Activated CD8-positive, alpha-beta T cell treated with anti-CD3 and anti-CD28 coated beads, Interleukin-2, amount 10 ng/mL, durations not matched to agents 7 days and 5 days (primary cell): ENCODE results near the gene RAPGEF1. TPM values are rescaled to one million over a fixed set of nuclear protein-coding genes. Genes with fewer than 3 reads are reported as not detected.
A peak's percentile ranks its signal among the peaks of the same experiment; 100 is the strongest.

ENCODE experiments used
- ATAC-seq: fragments of 150-1000 bp; cut with Tn5 transposase; one replicate; pipeline ENCODE4 v1.10.0; 2021; ENCODE audit warnings: moderate library complexity
- CTCF ChIA-PET: fragments of 350-600 bp; sonication (Branson Sonifier 250); formaldehyde crosslinking; loops from one replicate; lab custom pipeline; 2021; ENCODE audit warnings: antibody characterized with exemption; lab: Charles Lee
- POLR2A ChIA-PET: fragments of 350-600 bp; sonication (Branson Sonifier 250); formaldehyde crosslinking; loops from one replicate; lab custom pipeline; 2021; ENCODE audit warnings: antibody characterized with exemption; lab: Charles Lee
- DNase-seq: peaks from one replicate; pipeline ENCODE4 v3.0.0-alpha.2; 2020
- H3K27ac Mint-ChIP-seq: one replicate; pipeline ENCODE4 v1.8.0; 2021; ENCODE audit warnings: mild to moderate bottlenecking, mixed read lengths
- H3K27me3 Mint-ChIP-seq: one replicate; pipeline ENCODE4 v1.8.0; 2021; ENCODE audit warnings: low read depth, mixed read lengths
- H3K36me3 Mint-ChIP-seq: one replicate; pipeline ENCODE4 v1.8.0; 2021; ENCODE audit warnings: low read depth, mixed read lengths
- H3K4me1 Mint-ChIP-seq: one replicate; pipeline ENCODE4 v1.8.0; 2021; ENCODE audit warnings: low read depth, mixed read lengths
- H3K4me3 Mint-ChIP-seq: one replicate; pipeline ENCODE4 v1.8.0; 2021; ENCODE audit warnings: mild to moderate bottlenecking, mixed read lengths
- H3K9me3 Mint-ChIP-seq: one replicate; pipeline ENCODE4 v1.8.0; 2022; ENCODE audit warnings: mixed read lengths; ENCODE audit not compliant: insufficient read depth
- total RNA-seq, 2 experiments: library from RNA; stranded (reverse); gene quantifications; one replicate each; pipeline ENCODE4 v1.2.3, GENCODE V29; 2021

Gene RAPGEF1
- total RNA-seq, 2 experiments from 2014 or later: 128 TPM

DNA sequence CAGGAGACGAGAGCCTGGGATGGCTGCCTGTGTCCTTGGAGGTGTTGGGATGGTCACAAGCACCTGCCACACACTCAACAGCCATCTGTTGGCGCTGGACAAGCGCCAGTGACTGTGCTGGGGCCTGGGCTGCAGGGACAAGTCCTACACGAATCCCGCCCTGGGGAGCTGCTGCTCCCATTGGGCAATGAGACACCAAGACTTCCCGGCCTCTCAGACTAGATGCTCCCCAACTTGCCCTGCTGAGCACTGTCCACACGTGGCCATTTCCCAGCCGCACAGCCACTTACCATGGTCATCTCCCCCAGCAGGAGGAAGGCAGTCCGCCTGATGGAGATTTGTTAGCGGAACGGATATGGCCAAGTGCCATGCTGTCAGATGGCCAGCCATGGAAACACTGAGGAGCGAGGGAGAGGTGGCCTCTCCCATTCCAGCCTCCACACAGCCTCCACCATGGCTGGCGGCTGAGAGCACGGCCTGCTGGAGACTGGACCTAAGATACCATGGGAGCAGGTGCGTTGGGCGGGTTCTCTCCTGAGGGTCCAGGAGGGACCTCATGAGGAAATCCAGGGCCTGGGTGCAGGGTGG is 150.7 kb downstream of the RAPGEF1 start:
- ChIA-PET POLR2A (interaction anchor here (0.6 kb wide), 1 partner anchor 86 kb away, joined by 3 read pairs; no protein-coding TSS in a partner anchor), CTCF (interaction anchor here (4.0 kb wide), 1 partner anchor 155 kb away, joined by 54 read pairs; no protein-coding TSS in a partner anchor)
- peaks cover 55% of the 10 kb centered on the region for H3K36me3 Mint-ChIP-seq
- no peak overlapping the region for H3K4me3 Mint-ChIP-seq
- no peaks in the 10 kb centered on the region for H3K9me3 Mint-ChIP-seq
- ATAC-seq: no peak
- no peak for DNase-seq
- peak overlapping the region; percentile 30 for H3K27ac Mint-ChIP-seq
- H3K27me3 Mint-ChIP-seq: no peaks in the 10 kb centered on the region
- peaks cover 65% of the 10 kb centered on the region for H3K4me1 Mint-ChIP-seq

DNA sequence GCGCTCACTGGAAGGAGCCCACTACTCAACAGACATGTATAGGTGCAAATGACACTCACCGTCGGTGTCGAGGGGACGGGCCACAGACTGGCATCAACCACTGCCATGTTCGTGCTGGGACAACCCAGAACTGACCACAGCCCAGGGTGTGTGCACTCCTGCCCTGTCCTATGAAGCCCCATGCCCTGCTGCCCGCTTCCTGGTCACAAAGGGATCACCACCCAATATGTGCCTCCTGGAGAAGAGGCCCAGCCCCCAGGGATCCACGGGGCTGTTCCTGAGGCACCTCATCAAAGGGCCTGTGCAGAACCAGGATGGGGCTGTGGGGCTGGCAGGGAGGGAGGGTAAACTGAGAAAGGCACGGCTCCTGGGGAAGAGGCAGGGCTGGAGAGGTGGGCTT is 151.5 kb downstream of the RAPGEF1 start:
- ChIA-PET CTCF (interaction anchor here (1.2 kb wide), 1 partner anchor 88 kb away, joined by 4 read pairs; no protein-coding TSS in a partner anchor), POLR2A (interaction anchor here (0.7 to 1.5 kb wide), 2 partner anchors 9 to 90 kb away, joined by 3 to 7 read pairs; no protein-coding TSS in a partner anchor)
- ATAC-seq: no peak
- peaks cover 61% of the 10 kb centered on the region for H3K36me3 Mint-ChIP-seq
- H3K27me3 Mint-ChIP-seq: no peaks in the 10 kb centered on the region
- no peak overlapping the region for H3K4me3 Mint-ChIP-seq
- DNase-seq: no peak
- peak overlapping the region; percentile 30 for H3K27ac Mint-ChIP-seq
- no peaks in the 10 kb centered on the region for H3K9me3 Mint-ChIP-seq
- peaks cover 71% of the 10 kb centered on the region for H3K4me1 Mint-ChIP-seq

DNA sequence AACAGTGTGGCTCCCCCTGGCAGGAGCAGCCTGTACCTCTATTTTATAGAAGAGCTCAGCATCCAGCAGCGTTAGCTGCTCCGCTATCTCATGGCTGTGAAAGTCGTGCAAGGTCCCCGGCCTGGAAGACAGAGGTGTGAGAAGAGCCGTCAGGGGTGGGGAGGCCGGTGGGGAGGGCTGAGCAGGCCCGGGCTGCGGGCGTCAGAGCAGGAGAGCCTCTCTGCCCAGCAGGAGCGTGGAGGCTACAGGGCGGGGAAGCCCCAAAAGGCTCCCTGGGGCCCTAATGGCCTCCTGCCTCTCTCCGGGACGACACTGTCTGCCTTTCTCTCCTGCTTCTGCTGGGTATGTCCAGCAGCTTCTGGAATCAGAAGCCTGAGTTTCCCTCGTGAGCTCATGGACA is 152.0 kb downstream of the RAPGEF1 start:
- H3K36me3 Mint-ChIP-seq: peaks cover 66% of the 10 kb centered on the region
- CTCF ChIA-PET: interaction anchor here (1.0 to 1.2 kb wide), 2 partner anchors 88 to 151 kb away, joined by 3 to 4 read pairs; no protein-coding TSS in a partner anchor
- DNase-seq (no peak), ATAC-seq (no peak)
- H3K27ac Mint-ChIP-seq: peak overlapping the region; percentile 78
- no peaks in the 10 kb centered on the region for H3K27me3 Mint-ChIP-seq
- no peaks in the 10 kb centered on the region for H3K9me3 Mint-ChIP-seq
- H3K4me3 Mint-ChIP-seq: no peak overlapping the region
- POLR2A ChIA-PET: interaction anchor here (0.7 to 1.5 kb wide), 2 partner anchors 9 to 91 kb away, joined by 3 to 7 read pairs; no protein-coding TSS in a partner anchor
- H3K4me1 Mint-ChIP-seq: peaks cover 74% of the 10 kb centered on the region

DNA sequence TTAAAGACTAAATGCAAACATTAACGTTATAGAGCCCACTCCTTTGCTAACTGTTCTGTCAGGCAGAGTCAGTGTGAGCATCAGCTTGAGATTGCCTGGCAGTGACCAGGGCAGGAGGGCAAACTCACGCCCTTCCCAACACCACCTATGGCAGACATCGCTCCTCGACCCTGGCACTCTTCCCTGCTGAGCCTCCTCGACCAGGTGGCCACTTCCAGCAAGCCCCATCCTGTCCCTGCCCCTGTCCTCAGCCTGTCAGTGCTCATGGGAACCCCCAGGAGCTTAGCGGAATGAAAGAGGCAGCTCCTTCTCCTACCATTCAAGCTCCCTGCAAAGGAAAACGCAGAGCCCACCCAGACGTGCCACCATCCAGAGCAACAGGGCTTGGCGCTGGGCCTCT is 152.5 kb downstream of the RAPGEF1 start:
- no peak overlapping the region for H3K4me3 Mint-ChIP-seq
- ATAC-seq (no peak), DNase-seq (no peak)
- H3K27ac Mint-ChIP-seq: peak overlapping the region; percentile 78
- H3K4me1 Mint-ChIP-seq: peaks cover 74% of the 10 kb centered on the region
- CTCF ChIA-PET: interaction anchor here (1.0 kb wide), 1 partner anchor 152 kb away, joined by 3 read pairs; no protein-coding TSS in a partner anchor
- no peaks in the 10 kb centered on the region for H3K9me3 Mint-ChIP-seq
- peaks cover 66% of the 10 kb centered on the region for H3K36me3 Mint-ChIP-seq
- H3K27me3 Mint-ChIP-seq: no peaks in the 10 kb centered on the region
- POLR2A ChIA-PET: interaction anchor here (0.7 to 1.5 kb wide), 2 partner anchors 8 to 91 kb away, joined by 3 to 7 read pairs; no protein-coding TSS in a partner anchor

DNA sequence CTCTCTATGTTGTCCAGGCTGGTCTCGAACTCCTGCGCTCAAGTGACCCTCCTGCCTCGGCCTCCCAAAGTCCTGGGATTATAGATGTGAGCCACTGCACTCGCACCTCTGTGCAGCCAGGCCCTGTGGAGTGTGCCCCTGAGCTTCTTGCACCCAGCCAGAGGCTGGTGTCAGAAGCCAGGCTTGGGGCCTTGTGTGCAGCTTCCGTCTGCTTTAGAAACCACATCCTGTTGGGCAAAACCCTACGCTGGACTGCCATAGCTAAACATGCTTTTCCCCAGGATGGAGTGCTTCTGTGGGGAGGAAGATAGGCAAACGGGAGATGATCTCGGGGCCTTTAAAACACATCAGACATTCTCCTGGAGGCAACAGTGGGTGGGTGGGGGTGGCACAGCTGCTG is 154.5 kb downstream of the RAPGEF1 start:
- CTCF ChIA-PET: interaction anchor here (0.7 to 2.0 kb wide), 13 partner anchors 12 to 329 kb away, joined by 3 to 20 read pairs (median 4); partner anchors contain the start of gene RAPGEF1
- DNase-seq: peak; percentile 77
- Mint-ChIP-seq H3K27me3 (no peaks in the 10 kb centered on the region), H3K27ac (peak overlapping the region; percentile 95), H3K36me3 (peaks cover 64% of the 10 kb centered on the region), H3K4me1 (peaks cover 59% of the 10 kb centered on the region), H3K4me3 (peak overlapping the region; percentile 42), H3K9me3 (no peaks in the 10 kb centered on the region)
- peak; percentile 87 for ATAC-seq
- POLR2A ChIA-PET: interaction anchor here (0.6 to 1.8 kb wide), 7 partner anchors 17 to 191 kb away, joined by 3 to 6 read pairs (median 4); partner anchors contain the start of gene UCK1

DNA sequence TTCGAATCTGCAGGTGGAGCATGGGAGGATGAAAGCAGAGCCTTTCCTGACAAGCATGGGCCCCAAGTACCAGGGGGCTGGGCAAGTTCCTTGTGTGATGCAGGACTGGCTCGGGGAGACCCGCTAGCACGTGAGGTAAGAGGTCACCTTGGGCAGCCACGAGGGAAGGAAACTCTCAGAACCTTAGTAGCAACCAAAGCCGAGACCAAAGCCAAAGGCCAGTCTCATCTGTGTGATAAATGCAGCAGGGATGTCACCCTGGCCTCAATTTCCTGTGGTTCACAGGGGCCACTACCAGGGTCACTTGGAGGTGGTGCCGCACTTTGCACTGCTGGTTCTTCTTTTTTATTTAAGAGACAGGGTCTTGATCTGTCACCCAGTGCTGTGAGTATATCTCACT is 155.0 kb downstream of the RAPGEF1 start:
- Mint-ChIP-seq H3K4me3 (peak overlapping the region; percentile 42), H3K27me3 (no peaks in the 10 kb centered on the region), H3K27ac (peak overlapping the region; percentile 95), H3K36me3 (peaks cover 65% of the 10 kb centered on the region), H3K9me3 (no peaks in the 10 kb centered on the region), H3K4me1 (peaks cover 56% of the 10 kb centered on the region)
- ChIA-PET POLR2A (interaction anchor here (0.6 to 1.8 kb wide), 4 partner anchors 51 to 190 kb away, joined by 3 to 6 read pairs (median 4); no protein-coding TSS in a partner anchor), CTCF (interaction anchor here (0.8 to 2.0 kb wide), 11 partner anchors 13 to 235 kb away, joined by 3 to 20 read pairs (median 5); partner anchors contain the start of gene RAPGEF1)
- ATAC-seq (peak; percentile 25), DNase-seq (peak; percentile 42)

DNA sequence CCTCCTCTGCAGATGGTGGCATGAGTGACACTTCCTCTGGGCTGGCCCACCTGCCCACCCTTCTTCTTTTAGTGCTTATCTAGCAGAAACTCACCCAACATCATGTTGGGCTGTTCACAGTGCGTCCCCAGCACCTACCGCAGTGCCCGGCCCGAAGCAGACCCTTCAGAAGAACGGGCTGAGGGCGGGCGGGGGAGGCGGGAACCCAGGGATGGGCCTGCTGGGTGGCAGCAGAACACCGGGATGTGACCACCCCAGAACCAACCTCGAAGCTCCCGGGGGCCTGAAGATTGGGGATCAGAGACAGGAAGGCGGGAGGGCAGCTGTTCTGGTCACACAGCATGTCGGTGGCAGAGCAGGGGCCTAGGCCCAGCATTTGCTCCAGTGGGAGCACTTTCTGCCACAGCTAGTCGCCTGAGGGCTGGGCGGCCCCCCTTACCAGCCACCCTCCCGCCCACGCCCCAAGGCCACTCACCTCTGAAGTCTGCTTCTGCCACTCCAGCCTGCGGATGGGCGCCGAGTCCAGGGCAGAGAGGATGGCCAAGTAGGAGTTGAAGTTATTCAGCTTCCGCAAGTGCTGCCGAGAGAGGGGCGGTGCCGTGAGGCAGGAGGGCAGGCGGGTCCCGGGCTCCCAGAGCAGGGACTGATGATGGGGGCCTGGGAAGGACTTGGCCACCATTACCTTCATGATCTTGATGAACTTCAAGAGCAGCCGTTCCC is 155.9 kb downstream of the RAPGEF1 start:
- POLR2A ChIA-PET: interaction anchor here (1.8 kb wide), 1 partner anchor 186 kb away, joined by 4 read pairs; no protein-coding TSS in a partner anchor
- Mint-ChIP-seq H3K36me3 (peaks cover 67% of the 10 kb centered on the region), H3K27ac (peak overlapping the region; percentile 95), H3K9me3 (no peaks in the 10 kb centered on the region), H3K4me3 (no peak overlapping the region), H3K27me3 (no peaks in the 10 kb centered on the region), H3K4me1 (peaks cover 56% of the 10 kb centered on the region)
- DNase-seq (no peak), ATAC-seq (no peak)
- CTCF ChIA-PET: interaction anchor here (2.0 kb wide), 1 partner anchor 160 kb away, joined by 20 read pairs; no protein-coding TSS in a partner anchor

DNA sequence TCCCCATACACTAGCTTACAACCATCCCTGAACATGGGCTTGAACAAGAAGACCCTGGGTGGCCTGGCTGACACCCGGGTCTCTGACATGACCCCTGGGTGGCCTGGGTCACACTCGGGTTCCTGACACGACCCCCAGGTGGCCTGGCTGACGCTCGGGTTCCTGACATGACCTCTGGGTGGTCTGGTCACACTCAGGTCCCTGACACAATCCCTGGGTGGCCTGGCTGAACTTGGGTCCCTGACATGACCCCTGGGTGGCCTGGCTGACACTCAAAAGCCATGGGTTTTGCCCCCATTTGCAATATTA is 156.6 kb downstream of the RAPGEF1 start:
- no peaks in the 10 kb centered on the region for H3K27me3 Mint-ChIP-seq
- CTCF ChIA-PET: no interaction called here
- ATAC-seq: no peak
- POLR2A ChIA-PET: no interaction called here
- H3K4me1 Mint-ChIP-seq: peaks cover 60% of the 10 kb centered on the region
- peaks cover 66% of the 10 kb centered on the region for H3K36me3 Mint-ChIP-seq
- no peak for DNase-seq
- no peaks in the 10 kb centered on the region for H3K9me3 Mint-ChIP-seq
- peak overlapping the region; percentile 79 for H3K27ac Mint-ChIP-seq
- no peak overlapping the region for H3K4me3 Mint-ChIP-seq

DNA sequence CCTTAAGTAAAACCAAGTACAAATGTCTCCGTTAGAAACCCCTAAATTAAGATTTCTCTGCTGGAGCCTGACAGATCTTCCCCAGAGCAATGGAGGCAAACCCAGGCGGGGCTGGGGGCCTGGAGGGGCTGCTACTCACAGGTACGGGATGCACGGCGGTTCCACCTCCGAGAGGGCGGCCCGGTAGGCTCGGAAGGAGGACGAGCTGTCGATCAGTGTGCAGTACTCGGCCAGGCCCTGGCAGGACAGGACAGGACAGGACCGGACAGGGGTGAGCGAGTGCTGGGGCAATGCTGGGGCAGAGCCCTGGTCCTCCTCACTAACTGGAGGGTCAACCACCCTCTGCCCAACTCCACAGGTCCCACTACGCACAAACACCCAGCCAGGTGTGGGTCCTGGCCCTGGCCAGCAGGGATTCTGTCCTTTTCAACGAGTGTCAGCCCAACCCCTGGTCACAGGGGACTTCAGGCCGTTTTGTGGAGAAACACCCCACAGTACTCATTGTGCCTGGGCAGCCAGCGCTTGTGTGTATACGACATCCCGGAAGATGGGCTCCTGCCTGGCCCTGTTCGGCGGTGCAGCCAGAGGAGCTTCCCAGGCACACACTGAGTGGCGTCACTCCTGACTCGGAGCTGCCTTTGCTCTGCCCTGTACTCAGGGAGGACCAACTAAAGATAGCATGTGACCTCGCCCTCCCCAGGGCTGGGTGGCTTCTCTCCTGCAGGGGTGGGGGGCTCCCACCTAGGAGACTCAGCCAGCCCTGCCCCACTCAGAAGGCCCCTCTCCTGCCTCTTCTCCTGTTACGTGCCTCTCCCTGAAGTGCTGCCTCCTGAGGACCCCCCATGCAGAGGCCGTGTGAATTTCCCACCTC is 157.2 kb downstream of the RAPGEF1 start:
- Mint-ChIP-seq H3K27me3 (no peaks in the 10 kb centered on the region), H3K36me3 (peaks cover 68% of the 10 kb centered on the region), H3K9me3 (no peaks in the 10 kb centered on the region), H3K4me1 (peaks cover 64% of the 10 kb centered on the region), H3K4me3 (no peak overlapping the region), H3K27ac (peak overlapping the region; percentile 61)
- DNase-seq (no peak), ATAC-seq (no peak)
- CTCF ChIA-PET: no interaction called here
- POLR2A ChIA-PET: no interaction called here

DNA sequence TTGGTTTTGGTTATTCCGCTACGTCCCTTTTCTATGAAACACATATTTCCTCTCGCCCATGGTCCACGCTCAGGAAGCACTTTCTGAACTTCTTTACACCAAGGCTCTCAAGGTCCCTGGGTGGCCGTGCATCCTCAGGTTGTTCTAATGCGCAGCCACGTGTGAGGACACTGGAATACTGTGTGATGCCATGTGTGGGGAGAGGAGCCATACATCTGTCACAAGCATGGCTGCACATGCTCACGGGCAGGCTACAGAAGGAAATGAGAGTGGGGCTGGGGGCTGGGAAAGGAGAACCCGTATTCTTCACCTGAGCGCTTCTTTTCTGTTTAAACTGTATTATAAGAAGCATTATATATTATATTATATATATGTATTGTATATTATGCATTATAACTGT is 157.8 kb downstream of the RAPGEF1 start:
- Mint-ChIP-seq H3K27me3 (no peaks in the 10 kb centered on the region), H3K4me1 (peaks cover 64% of the 10 kb centered on the region), H3K9me3 (no peaks in the 10 kb centered on the region), H3K36me3 (peaks cover 67% of the 10 kb centered on the region), H3K4me3 (no peak overlapping the region), H3K27ac (no peak overlapping the region)
- ATAC-seq (no peak), DNase-seq (no peak)
- ChIA-PET POLR2A (no interaction called here), CTCF (no interaction called here)

DNA sequence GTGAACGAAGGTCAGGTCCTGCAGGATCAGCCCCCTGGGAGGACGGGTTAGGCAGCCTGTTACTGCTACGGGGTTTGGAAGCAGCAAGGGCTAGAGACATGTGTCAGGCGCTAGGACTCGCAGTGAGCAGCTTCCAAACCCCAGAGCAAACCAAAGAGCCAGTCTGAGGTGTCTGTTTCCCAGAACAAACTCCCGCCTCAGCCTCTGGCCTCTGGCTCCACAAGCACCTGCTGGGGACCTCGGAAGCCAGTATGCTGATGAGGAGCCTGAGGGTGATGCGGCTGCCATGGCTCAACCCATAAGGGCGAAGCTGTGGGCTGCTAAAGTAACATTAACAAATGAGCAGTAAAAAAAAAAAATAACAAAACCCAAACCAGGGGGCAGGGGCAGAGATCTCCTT is 159.5 kb downstream of the RAPGEF1 start:
- ChIA-PET POLR2A (no interaction called here), CTCF (no interaction called here)
- Mint-ChIP-seq H3K36me3 (peaks cover 73% of the 10 kb centered on the region), H3K9me3 (no peaks in the 10 kb centered on the region), H3K27ac (peak overlapping the region; percentile 30), H3K27me3 (no peaks in the 10 kb centered on the region), H3K4me3 (no peak overlapping the region), H3K4me1 (peaks cover 53% of the 10 kb centered on the region)
- no peak for ATAC-seq
- DNase-seq: no peak
